HG02981 (cell line): Measurements from ENCODE around the gene CMSS1.
A peak's percentile ranks its signal among the peaks of the same experiment; 100 is the strongest.

Experiments used
- ATAC-seq: cut with Tn5 transposase; IDR thresholded peaks from one replicate; pipeline ENCODE4 v1.9.1; 2021; ENCODE audit warnings: mild to moderate bottlenecking, moderate library complexity; ENCODE audit not compliant: unreplicated experiment

Gene CMSS1

GRCh38 chr3:99851955-99852354, 34.3 kb downstream of the CMSS1 start:
- ATAC-seq = no peak

DNA sequence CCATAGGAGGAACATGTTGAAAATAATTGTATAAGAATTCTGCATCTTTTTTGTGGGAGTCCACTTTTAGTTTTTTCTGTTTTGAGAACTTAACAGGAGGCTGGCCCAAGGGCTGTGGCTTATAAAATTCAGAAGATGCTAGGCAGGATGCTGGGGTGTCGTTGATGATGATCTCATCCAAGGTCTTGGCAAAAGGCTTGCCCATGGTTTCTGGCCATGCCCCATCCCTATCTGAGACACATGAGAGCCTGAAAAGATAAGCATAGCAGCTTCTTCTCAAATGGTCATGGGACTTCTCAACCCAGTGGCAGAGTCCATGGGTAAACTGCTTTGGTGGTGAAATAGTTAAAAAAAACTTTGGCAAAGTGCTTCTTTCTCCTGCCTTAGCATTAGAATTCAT, 35.2 kb downstream of the CMSS1 start:
- ATAC-seq = no peak

DNA sequence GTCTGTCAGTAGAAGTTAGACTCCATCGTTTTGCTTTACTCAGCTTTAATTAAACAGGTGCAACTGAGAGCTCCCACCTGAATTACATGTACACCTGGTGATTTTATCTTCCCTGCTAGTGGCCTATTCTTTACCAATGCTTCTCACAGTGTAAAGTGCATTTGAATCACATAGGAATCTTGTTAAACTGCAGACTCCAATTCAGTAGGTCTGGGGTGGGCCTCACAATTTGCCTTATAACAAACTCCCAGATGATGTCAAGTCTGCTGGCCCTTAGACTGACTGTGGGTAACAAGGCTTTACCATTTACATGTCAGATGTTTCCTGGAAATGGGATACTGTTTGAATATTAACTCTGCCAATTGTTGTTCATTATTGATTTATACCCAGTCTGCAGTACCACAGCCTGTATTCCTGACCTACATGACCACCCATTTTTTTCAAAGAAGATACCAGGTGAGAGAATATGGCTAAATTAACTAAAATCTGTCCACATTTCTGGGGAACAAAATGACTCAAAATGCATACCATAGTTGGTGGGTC, 37.2 kb downstream of the CMSS1 start:
- ATAC-seq = no peak

DNA sequence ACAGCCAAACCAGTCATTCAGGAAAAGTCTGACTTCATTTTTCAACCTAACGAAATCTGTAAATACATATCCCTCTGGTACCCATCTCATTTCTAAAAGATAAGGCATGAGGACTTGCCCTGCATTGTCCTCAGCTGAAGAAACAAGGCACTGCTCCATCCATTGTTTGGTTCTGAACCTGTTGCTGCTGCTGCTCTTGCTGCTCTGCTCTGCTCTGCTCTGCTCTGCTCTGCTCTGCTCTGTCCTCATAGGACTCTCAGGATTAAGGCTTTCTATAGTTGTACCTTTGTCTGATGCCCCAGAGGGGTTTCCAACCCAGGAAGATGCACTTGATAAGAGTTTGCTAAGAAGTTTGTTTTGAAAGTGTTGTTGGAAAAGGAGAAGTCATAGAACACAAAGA, 38.2 kb downstream of the CMSS1 start:
- ATAC-seq = no peak

DNA sequence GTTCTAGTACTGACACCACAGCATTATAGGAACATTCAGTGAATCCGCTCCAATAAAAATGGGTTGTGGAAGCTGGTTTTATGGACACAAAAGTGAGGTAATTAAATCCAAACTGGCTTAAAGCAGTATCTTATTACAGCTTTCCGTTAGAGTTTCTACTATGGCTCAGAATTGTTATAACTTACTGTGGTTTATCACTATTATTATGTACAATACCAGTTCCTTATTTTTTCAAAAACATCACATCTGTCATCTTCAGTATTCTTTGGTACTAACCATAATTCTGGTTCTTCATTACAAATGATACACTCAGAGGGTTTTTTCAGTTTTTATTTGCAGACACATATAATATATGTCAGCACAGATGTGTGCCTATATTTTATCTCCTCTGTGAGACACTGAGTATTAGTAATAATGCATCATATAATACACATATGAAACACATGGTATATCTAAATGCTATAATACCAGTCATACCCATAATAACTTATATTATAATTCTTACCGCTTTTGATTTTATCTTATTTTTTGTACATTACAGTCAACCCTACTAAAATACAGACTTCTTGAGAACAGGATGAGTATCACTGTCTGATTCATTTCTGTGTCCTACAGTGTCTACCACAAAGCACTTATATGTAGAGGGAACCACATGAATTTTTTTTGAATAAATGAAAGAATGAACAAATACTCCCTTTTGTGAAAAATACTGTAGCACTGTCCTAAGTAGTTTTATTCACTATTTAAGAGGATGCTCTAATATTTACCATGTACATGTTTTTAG, 39.0 kb downstream of the CMSS1 start:
- peak; percentile 50 for ATAC-seq

GRCh38 chr3:99857278-99857677, 39.6 kb downstream of the CMSS1 start:
- ATAC-seq = no peak

DNA sequence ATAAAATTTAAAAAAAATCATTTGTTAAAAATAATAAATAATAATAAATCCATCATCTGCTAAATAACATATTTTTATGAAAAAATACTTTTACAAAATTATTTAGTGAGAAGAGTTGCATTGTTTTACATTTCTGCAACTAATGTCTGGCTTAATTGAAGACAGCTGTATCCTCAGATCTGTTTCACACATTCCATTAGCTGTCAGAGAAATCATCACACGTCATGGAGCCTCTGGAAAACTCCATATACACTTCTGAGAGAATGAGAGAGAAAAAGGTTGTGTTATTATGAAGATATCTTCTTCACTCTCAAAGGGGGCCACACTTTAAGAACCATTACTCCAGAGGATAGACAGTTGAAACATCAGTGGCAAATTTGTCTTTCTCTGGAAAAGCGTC, 40.8 kb downstream of the CMSS1 start:
- ATAC-seq = no peak

DNA sequence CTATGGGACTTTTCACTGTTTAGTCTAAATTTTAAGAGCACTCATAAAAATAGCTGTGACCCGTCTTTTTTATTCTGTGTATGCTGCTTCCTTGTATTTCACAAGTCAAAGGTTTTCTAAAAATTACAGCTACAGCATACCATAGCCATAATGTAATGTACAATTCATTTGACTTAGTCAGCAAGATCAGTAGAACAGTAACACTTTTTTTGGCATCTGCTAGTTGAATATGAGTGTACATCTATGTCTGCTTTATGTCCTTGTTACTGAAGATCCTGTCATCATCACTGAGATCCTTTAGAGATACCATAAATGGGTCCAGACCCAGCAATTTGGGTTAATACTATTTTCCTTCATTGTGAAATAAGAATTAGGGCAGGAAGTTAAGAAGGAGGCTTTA, 42.2 kb downstream of the CMSS1 start:
- ATAC-seq = no peak

DNA sequence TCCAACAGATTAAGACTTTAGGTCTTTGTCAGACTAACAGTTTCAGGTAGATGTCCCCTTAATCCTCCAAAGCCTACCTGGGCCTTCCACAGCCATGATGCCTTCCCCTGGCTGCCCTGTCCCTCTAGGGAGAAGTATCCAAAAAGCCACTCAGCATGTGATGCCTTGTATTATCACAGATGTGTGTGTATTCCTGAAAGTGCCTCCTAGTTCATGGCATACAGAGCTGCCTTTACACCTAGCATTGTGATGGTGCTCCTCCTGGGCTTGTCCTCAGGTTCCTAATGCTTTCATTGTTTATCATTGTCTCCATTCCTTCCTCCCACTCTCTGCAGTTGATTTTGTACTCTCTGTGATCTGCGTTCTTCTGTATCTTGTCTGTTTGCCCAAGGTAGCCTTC, 43.6 kb downstream of the CMSS1 start:
- no peak for ATAC-seq

DNA sequence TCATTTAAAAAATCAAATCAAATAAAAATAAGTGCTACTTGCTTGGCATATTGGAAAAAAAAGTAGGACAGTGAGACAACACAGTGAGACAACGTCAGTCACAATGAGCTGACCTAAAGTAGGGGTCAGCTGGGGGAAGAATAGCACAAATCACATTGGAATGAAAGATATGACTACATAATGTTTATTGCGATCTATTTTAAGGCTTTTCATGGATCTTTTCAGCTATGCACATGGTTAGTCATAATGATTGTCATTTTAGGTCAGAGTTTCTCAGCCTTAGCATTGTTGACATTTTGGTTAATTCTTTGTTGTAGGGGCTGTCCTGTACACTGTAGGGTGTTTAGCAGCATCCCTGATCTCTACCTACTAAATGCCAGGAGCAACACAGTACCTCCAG, 44.5 kb downstream of the CMSS1 start:
- no peak for ATAC-seq

DNA sequence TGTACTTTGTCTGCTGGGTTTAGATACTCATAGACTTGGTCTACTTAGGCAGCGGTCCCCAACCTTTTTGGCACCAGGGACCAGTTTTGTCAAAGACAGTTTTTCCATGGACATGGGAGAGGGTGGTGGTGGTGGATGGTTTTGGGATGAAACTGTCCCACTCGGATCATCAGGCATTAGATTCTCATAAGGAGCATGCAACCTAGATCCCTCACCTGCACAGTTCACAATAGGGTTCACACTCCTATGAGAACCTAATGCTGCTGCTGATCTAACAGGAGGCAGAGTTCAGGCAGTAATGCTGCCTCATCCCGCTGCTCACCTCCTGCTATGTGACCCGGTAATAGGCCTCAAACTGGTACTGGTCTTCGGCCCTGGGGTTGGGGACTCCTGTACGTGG, 45.3 kb downstream of the CMSS1 start:
- no peak for ATAC-seq

- peak; percentile 46 for ATAC-seq
Measured at GRCh38 chr3:99863588-99863987, 45.9 kb downstream of the CMSS1 start.

- no peak for ATAC-seq
Measured at GRCh38 chr3:99864289-99864688, 46.6 kb downstream of the CMSS1 start.

GRCh38 chr3:99865321-99865720, 47.7 kb downstream of the CMSS1 start:
- ATAC-seq = no peak

GRCh38 chr3:99866261-99866761, 48.6 kb downstream of the CMSS1 start:
- ATAC-seq = no peak

GRCh38 chr3:99867594-99868310, 50.1 kb downstream of the CMSS1 start:
- no peak for ATAC-seq

GRCh38 chr3:99868311-99868646, 50.6 kb downstream of the CMSS1 start:
- ATAC-seq = no peak

DNA sequence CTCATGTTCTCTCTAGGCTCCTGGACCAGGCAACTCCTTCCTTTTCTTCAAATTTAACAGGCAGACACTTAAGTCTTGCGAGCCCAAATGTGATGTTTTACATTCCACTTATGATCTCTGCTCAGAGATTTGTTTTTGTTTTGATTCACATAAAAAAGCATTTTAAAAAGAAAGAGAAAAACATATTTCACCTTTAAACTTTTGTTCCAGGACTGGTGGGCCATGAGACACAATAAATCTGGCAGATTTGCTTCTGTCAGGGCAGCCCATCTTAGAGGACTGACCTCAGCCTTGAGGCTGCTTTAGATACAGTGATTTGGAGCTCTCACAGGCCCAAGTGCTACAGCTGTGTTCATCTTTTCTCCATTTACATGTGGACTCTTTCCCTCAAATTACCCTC, 52.0 kb downstream of the CMSS1 start:
- ATAC-seq = no peak

GRCh38 chr3:99870712-99871111, 53.0 kb downstream of the CMSS1 start:
- ATAC-seq = no peak

DNA sequence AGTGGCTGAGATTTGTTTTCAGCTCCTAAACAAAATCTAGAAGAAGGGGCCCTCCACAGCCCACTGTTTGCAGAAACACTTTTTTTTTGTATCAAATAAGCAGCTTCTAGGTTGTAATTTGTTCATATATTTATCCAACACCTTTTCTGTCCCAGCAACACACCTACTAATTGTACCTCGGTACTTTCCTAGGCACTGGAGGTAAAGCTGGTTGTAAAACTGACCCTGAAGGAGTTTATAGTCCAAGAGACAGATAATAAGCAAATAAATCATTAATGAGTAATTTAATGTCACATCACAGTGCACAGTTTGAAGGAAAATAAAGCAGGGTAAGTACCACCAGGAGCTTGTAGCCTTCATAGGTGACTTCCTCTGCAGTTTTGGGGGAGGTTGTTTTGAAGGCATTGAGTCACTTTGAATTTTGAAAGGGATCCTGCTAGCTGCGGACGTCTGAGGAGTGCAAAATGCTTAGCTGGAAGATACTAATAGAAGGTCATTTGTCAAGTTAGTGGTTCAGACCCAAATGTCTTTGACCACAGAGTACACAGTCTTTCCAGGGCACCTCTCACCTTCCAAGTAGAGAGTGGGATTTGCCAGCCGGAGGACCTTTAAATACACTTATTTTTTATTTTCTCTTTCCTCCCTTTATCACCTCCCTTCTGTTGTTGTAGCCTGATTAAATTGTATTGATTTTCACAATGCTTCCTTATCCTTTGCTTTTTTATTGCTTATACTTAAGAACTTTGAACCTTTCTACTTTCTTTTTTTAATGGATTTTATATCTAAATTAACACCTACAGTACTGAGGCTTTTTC, 53.8 kb downstream of the CMSS1 start:
- ATAC-seq = no peak

GRCh38 chr3:99872923-99873254, 55.2 kb downstream of the CMSS1 start:
- ATAC-seq = peak; percentile 64
